ENCODE measurements around the gene KIFC3. TPM values are rescaled to one million over a fixed set of nuclear protein-coding genes. Genes with fewer than 3 reads are reported as not detected.
A peak's percentile ranks its signal among the peaks of the same experiment; 100 is the strongest.

The KIFC3 gene
- total RNA-seq, 4 donors from 2014 or later, result 28.2 to 76.8 (median 46.6) TPM

- H3K4me1 ChIP-seq, result peaks cover 0 to 17% (median 14%) of the 10 kb centered on the region in 4 donors
- intact Hi-C loops (cut with DNase I), result loop anchor here (5.0 kb wide), 2 partner anchors 48 to 243 kb away; partner anchors contain the start of genes USB1 and ZNF319
- no peaks in the 10 kb centered on the region for H3K27me3 ChIP-seq
- peak overlapping the region in 1 of 4 donors; percentile 27 for H3K27ac ChIP-seq (replicated peaks in 1 of 4)
- H3K4me3 ChIP-seq, result no peak overlapping the region
- TF ChIP-seq POLR2AphosphoS5 (IDR thresholded peaks at IDR 0.05) (no peak), POLR2A (IDR thresholded peaks at IDR 0.05; ENCODE audit: low read depth) (no peak), EP300 (IDR thresholded peaks at IDR 0.05) (no peak), CTCF (IDR thresholded peaks at IDR 0.05) (no peak)
- no peaks in the 10 kb centered on the region for H3K9me3 ChIP-seq
- H3K36me3 ChIP-seq, result peaks cover 0 to 94% (median 86%) of the 10 kb centered on the region in 4 donors
- WGBS, result 79% methylated on average over 15 of the region's 21 CpGs
- DNase-seq (ENCODE audit: extremely low spot score), result no peak
These were observed 42.5 kb downstream of the KIFC3 start for GRCh38 chr16:57759541-57760356.

DNA sequence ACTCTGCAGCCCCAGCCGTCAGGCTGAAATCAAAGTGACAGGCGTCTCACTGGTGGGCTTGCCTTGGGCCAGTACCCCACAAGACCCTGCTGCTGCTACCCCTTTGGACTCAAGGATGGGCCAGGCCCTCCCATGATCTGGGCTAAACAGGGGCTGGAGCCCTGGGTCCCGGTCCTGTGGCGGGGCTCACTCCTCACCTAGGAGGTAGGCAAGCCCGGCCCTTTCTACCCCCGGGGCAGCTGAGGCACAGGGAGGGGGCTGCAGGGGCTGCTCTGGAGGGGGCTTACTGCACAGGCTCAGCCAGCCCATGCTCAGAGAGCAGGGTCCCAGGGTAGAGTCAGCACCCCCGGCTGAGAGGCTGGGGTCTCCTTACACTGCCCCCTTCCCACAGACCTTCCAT, 43.2 kb downstream of the KIFC3 start:
- TF ChIP-seq CTCF (IDR thresholded peaks at IDR 0.05) (no peak), POLR2AphosphoS5 (IDR thresholded peaks at IDR 0.05) (no peak), EP300 (IDR thresholded peaks at IDR 0.05) (no peak), POLR2A (IDR thresholded peaks at IDR 0.05; ENCODE audit: low read depth) (no peak)
- H3K9me3 ChIP-seq, result no peaks in the 10 kb centered on the region
- no peak overlapping the region for H3K4me3 ChIP-seq
- peak overlapping the region in 1 of 4 donors; percentile 27 for H3K27ac ChIP-seq (replicated peaks in 1 of 4)
- intact Hi-C loops (cut with DNase I), result loop anchor here (5.0 kb wide), 2 partner anchors 48 to 243 kb away; partner anchors contain the start of genes USB1 and ZNF319
- H3K4me1 ChIP-seq, result peaks cover 0 to 15% (median 12%) of the 10 kb centered on the region in 4 donors
- 92% methylated on average over 6 of the region's 7 CpGs for WGBS
- no peak for DNase-seq (ENCODE audit: extremely low spot score)
- no peaks in the 10 kb centered on the region for H3K27me3 ChIP-seq
- H3K36me3 ChIP-seq, result peaks cover 0 to 93% (median 86%) of the 10 kb centered on the region in 4 donors

- intact Hi-C loops (cut with DNase I), result loop anchor here (5.0 kb wide), 2 partner anchors 49 to 244 kb away; partner anchors contain the start of genes USB1 and ZNF319
- peaks cover under 1 to 93% (median 85%) of the 10 kb centered on the region in 4 donors for H3K36me3 ChIP-seq
- no peak for TF ChIP-seq POLR2A (IDR thresholded peaks at IDR 0.05; ENCODE audit: low read depth)
- TF ChIP-seq POLR2AphosphoS5 (IDR thresholded peaks at IDR 0.05), result no peak
- no peak for TF ChIP-seq CTCF (IDR thresholded peaks at IDR 0.05)
- TF ChIP-seq EP300 (IDR thresholded peaks at IDR 0.05), result no peak
- no peak overlapping the region for H3K4me3 ChIP-seq
- DNase-seq (ENCODE audit: extremely low spot score), result no peak
- peaks cover 0 to 15% (median 11%) of the 10 kb centered on the region in 4 donors for H3K4me1 ChIP-seq
- WGBS, result 76% methylated on average over 30 of the region's 33 CpGs
- peak overlapping the region; percentile 7 to 55 (median 38) for H3K27ac ChIP-seq (replicated peaks in 1 of 4)
- no peaks in the 10 kb centered on the region for H3K9me3 ChIP-seq
- no peaks in the 10 kb centered on the region for H3K27me3 ChIP-seq
These were observed 43.8 kb downstream of the KIFC3 start for GRCh38 chr16:57758331-57759117.

- no peak for TF ChIP-seq EP300 (IDR thresholded peaks at IDR 0.05)
- TF ChIP-seq POLR2A (IDR thresholded peaks at IDR 0.05; ENCODE audit: low read depth), result no peak
- no peak for TF ChIP-seq CTCF (IDR thresholded peaks at IDR 0.05)
- TF ChIP-seq POLR2AphosphoS5 (IDR thresholded peaks at IDR 0.05), result no peak
- intact Hi-C loops (cut with DNase I), result loop anchor here (1.0 to 5.0 kb wide), 3 partner anchors 49 to 244 kb away; partner anchors contain the start of genes USB1 and ZNF319
- Histone ChIP-seq H3K4me1 (peaks cover 0 to 15% (median 11%) of the 10 kb centered on the region in 4 donors), H3K36me3 (peaks cover 4 to 93% (median 86%) of the 10 kb centered on the region in 4 donors), H3K4me3 (no peak overlapping the region), H3K27me3 (no peaks in the 10 kb centered on the region), H3K9me3 (no peaks in the 10 kb centered on the region), H3K27ac (replicated peaks in 1 of 4) (peak overlapping the region in 3 of 4 donors; percentile 7 to 55 (median 27))
- WGBS, result 90% methylated on average over 6 of the region's 7 CpGs
- DNase-seq (ENCODE audit: extremely low spot score), result no peak
These were observed 44.4 kb downstream of the KIFC3 start for GRCh38 chr16:57757883-57758282.
